ENCODE results near the gene WNK2. TPM values are rescaled to one million over a fixed set of nuclear protein-coding genes. Genes with fewer than 3 reads are reported as not detected.
A peak's percentile ranks its signal among the peaks of the same experiment; 100 is the strongest.
"Not testable (repeated sequence)": the region's sequence is repeated elsewhere in the genome, so short reads cannot be mapped to it uniquely, and the experiment has no call there.

WNK2 gene
- total RNA-seq, 1 donor from 2014 or later = 123 TPM

DNA sequence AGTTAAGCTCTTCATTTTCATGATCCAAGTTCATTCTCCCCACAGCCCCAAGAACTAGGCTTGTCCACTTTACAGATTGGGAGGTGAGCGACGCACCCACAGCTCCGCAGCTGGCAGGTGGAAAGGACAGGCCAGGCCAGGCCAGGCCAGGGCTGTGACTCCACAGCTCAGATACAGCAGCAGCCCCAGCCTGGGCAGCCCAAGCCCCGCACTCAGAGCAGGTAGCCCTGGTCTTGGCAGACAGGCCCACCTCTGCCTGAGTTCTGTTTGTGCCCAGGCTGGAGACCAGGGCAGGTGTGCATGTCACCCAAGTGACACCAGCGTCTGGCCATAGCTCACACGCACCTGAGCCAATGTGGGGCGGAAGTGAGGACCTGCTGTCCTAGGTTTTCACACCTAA, 124.7 kb downstream of the WNK2 start:
- intact Hi-C loops (cut with DNase I) = loop anchor here (10.0 kb wide), 1 partner anchor 256 kb away; no protein-coding TSS in a partner anchor
- peak; percentile 75 for DNase-seq (ENCODE audit: low spot score)

DNA sequence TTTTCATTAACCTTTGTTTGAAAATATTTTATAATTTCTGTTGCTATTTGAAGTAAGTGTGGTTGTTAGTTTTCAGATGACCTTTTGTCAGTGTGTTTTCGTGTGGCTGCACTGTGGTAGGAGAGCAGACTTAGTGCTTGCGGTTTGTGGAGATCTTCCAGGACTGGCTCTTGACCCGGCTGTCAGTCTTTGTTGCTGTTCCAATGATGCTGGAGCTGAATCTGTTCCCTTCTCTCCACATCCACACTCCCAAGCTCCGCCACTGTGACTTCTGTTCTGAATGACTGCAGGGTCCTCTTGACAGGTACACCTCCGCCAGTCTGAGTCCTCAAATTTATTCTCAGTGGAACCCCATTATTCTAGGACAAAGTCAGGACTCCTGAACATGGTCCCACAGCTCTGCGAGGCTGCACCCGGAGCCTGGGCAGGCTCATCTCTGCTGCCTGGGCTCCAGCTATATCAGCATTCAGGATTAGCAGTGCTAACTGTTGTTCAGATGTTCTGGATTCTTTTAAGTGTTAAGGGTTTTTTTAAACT, 126.0 kb downstream of the WNK2 start:
- intact Hi-C loops (cut with DNase I) = loop anchor here (10.0 kb wide), 1 partner anchor 255 kb away; no protein-coding TSS in a partner anchor
- peak; percentile 61 for DNase-seq (ENCODE audit: low spot score)

GRCh38 chr9:93315118-93315517, 131.2 kb downstream of the WNK2 start:
- DNase-seq (ENCODE audit: low spot score) = no peak
- intact Hi-C loops (cut with DNase I) = no loop called here

- intact Hi-C loops (cut with DNase I) = no loop called here
- no peak for DNase-seq (ENCODE audit: low spot score)
Measured at GRCh38 chr9:93315960-93316359, 132.0 kb downstream of the WNK2 start.

DNA sequence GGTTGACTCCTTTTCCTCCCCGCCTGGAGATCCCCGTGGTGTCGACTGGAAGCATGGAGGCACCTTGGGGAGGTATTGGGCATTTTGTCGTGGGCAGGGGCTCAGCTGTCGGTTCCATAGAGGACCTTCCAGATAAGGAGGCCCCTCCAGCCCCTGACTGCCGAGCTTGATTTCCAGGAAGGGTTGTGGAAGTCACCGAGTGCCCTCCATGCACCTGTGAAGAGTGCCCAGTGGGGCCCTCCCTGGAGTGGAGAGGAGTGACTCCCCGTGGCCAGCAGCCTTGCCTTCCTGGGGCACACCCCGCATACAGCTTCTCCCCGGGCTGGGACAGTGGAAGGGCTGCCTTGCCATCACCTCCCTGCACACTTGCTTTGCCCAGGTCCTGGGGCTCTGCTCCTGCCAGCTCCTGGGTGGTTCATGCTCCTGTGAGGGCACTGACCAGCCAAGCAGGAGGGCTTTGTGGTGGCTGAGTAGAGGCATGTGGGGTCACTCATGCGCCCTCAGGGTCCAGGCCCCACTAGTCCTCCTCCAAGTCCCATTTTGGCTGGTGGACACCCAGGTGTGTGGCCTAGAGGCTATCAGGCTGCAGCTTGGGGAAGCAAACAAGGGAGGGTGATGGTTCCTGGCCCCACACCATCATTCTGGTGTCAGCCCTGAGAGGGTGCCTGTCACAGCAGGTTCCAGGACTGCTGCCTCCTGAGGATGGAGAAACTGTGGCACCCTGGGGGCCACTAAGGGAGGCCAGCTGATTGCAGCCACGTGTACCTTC, 133.0 kb downstream of the WNK2 start:
- intact Hi-C loops (cut with DNase I) = no loop called here
- DNase-seq (ENCODE audit: low spot score) = no peak

DNA sequence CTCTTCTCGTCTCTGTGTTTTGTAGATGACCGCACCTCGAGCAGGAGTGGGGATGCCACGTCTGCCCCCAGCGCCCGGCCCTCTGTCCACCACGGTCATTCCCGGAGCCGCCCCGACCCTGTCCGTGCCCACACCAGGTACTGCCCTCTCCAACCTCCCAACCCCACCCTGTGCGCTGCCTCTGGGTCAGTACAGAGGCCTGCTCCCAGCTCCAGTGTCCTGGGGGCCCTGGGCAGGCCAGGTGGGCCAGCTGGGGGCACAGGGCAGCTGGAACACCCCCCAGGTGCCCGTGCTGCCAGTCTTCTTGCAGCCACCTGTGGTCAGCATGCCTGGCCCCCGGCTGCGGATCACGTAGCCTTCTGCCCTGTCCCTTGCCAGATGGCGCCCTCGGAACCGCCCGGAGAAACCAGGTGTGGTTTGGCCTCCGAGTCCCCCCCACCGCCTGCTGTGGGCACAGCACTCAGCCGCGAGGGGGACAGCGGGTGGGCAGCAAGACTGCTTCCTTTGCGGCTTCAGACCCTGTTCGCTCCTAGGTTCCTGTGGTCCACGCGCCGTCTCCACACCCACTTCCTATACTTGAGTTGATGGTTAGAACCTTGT, 133.7 kb downstream of the WNK2 start:
- no peak for DNase-seq (ENCODE audit: low spot score)
- intact Hi-C loops (cut with DNase I) = no loop called here

DNA sequence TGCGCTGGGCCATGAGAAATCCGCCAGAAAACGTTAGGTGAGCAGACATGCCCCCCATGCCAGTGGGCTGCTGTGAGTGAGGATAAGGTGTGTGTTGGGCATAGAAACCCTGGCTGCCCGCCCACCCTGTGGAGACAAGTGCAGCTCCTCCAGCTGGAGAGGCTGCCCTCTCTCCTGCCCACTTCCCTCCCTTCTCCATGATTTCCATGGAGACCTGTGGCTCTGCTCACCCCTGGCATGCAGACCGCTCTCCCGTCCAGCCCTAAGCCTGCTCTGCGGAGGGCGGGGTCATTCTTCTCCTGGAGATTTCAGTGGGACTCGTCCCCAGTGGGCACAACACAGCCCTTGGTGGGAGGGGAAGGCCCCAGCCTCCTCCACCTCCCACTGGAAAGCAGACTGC, 134.5 kb downstream of the WNK2 start:
- no peak for DNase-seq (ENCODE audit: low spot score)
- intact Hi-C loops (cut with DNase I) = no loop called here

- intact Hi-C loops (cut with DNase I) = no loop called here
Measured at GRCh38 chr9:93319301-93319991, 135.5 kb downstream of the WNK2 start.

GRCh38 chr9:93319992-93320500, 136.1 kb downstream of the WNK2 start:
- intact Hi-C loops (cut with DNase I) = no loop called here
- DNase-seq (ENCODE audit: low spot score) = no peak

More at GRCh38 chr9:93319301-93319991, 135.5 kb downstream of the WNK2 start:
- no peak for DNase-seq (ENCODE audit: low spot score)

DNA sequence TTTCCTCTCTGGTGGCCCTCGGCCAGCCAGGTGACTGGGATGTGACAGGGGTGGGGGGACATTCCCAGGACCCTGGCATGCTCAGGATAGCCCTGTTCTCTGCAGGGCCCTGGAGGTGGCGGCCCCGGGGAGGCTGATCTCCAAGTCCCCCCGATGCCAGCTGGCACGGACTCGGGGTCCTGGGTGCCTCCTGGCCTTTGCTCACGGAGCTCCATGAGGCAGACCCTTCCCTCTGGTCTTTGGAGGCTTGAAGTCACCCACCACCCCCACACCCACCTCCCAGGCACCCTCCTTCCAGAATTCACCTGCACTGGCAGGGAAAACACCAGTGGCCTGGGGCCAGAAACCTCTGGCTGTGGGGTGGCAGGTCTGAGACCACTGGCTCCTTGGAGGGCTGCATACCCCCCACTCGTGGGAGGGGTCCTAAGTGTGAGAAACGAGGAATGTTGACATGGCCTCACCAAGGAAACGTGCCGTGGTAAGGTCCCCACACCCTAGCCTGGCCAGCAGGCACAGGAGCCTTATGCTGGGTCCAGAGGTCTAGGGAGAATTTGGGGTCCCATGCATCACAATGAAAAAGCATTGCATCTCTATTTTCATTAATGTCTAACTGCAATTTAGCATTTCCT, 136.8 kb downstream of the WNK2 start:
- no peak for DNase-seq (ENCODE audit: low spot score)
- intact Hi-C loops (cut with DNase I) = no loop called here

GRCh38 chr9:93321220-93321610, 137.3 kb downstream of the WNK2 start:
- intact Hi-C loops (cut with DNase I) = no loop called here
- DNase-seq (ENCODE audit: low spot score) = no peak

GRCh38 chr9:93323446-93323954, 139.6 kb downstream of the WNK2 start:
- DNase-seq (ENCODE audit: low spot score); intact Hi-C loops (cut with DNase I): not testable (repeated sequence)

- intact Hi-C loops (cut with DNase I) = no loop called here
- DNase-seq (ENCODE audit: low spot score) = no peak
Measured at GRCh38 chr9:93324191-93324834, 140.4 kb downstream of the WNK2 start.

GRCh38 chr9:93325307-93326035, 141.5 kb downstream of the WNK2 start:
- intact Hi-C loops (cut with DNase I) = no loop called here
- no peak for DNase-seq (ENCODE audit: low spot score)

- intact Hi-C loops (cut with DNase I) = no loop called here
Measured at GRCh38 chr9:93326056-93326455, 142.1 kb downstream of the WNK2 start.

DNA sequence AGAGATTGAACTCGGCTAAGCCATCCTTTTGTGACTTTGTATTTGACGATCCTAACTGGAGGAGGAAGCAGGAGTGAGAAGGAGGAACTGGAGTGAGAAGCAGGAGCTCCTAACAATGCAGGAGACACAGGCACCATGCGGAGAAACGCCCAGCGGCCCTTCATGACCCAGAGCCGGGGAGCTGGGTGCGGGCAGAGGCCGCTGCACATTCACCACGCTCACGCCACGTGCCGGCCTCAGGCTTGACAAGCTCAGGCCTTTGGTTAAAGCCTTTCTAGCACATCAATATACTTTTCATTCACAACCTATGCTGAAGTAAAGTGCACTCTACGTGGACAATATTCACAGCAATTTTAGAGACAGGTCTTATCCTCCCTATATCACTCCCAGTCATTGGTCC, 142.7 kb downstream of the WNK2 start:
- intact Hi-C loops (cut with DNase I) = no loop called here
- DNase-seq (ENCODE audit: low spot score) = no peak

More at GRCh38 chr9:93326056-93326455, 142.1 kb downstream of the WNK2 start:
- no peak for DNase-seq (ENCODE audit: low spot score)

GRCh38 chr9:93329629-93330280, 145.8 kb downstream of the WNK2 start:
- intact Hi-C loops (cut with DNase I) = no loop called here
- no peak for DNase-seq (ENCODE audit: low spot score)

DNA sequence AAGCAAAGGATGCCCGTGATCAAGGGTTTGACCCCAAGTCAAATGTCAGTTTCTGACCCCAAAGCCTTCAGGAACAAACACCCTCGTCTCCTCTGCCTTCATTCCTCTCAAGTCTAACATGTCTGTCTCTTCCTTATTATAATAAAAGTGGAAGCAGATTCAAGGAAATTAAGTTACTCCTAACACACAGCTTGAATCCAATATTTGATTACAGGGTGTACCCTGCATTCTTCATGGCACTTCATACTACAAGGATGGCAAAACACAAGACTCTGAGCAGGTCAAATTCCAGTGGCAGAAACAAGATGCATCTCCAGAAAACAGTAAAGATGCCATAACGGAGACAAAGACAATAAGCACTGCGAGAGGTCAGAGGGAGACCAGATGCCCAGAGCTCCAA, 148.4 kb downstream of the WNK2 start:
- no peak for DNase-seq (ENCODE audit: low spot score)
- intact Hi-C loops (cut with DNase I) = no loop called here

Measured in cardiac septum (tissue), 1 donor.